Subcutaneous adipose tissue (tissue), 4 donors: Measurements from ENCODE around the gene DNAJC17. TPM values are rescaled to one million over a fixed set of nuclear protein-coding genes. Genes with fewer than 3 reads are reported as not detected.

ENCODE experiments used
- CTCF ChIP-seq: fragments of 450-650 bp; IDR thresholded peaks from one replicate; pipeline ENCODE4 v1.5.1; 2016; ENCODE audit warnings: low read depth, mild to moderate bottlenecking, control low read depth, antibody characterized with exemption, moderate library complexity
- total RNA-seq, 4 donors: library from RNA; depleted of rRNA; stranded (reverse); fragments of >200 nt; gene quantifications; one replicate each; pipeline ENCODE4 v1.1.0, GENCODE V29; 2016

The DNAJC17 gene
- total RNA-seq, 4 donors from 2014 or later, result 12.1 to 33.9 (median 18.3) TPM

GRCh38 chr15:40754883-40755811 lies 52.1 kb downstream of the DNAJC17 start, which contains the start of gene RMDN3:
RMDN3 (minus strand) TSS chr15:40755254; CDS start chr15:40754783, 471 bp downstream.
- no peak for TF ChIP-seq CTCF

- no peak for TF ChIP-seq CTCF
These were observed 52.7 kb downstream of the DNAJC17 start for GRCh38 chr15:40754574-40754882.

GRCh38 chr15:40751745-40752144 lies 55.5 kb downstream of the DNAJC17 start:
- no peak for TF ChIP-seq CTCF

GRCh38 chr15:40750885-40751284 lies 56.4 kb downstream of the DNAJC17 start:
- TF ChIP-seq CTCF, result no peak

GRCh38 chr15:40749151-40749630 lies 58.1 kb downstream of the DNAJC17 start:
- TF ChIP-seq CTCF, result no peak

GRCh38 chr15:40747685-40748631 lies 59.3 kb downstream of the DNAJC17 start:
- no peak for TF ChIP-seq CTCF
